Uterus (tissue), 4 donors: Measurements from ENCODE around the gene SLAMF6. TPM values are rescaled to one million over a fixed set of nuclear protein-coding genes. Genes with fewer than 3 reads are reported as not detected.
"Not testable (repeated sequence)": the region's sequence is repeated elsewhere in the genome, so short reads cannot be mapped to it uniquely, and the experiment has no call there.

Experiments used
- DNase-seq, 2 donors: peaks; one replicate each; pipeline ENCODE4 v3.0.0-alpha.2; 2019 to 2020
- H3K27ac ChIP-seq, 2 donors: fragments of 200-600 bp; sonication (generic); 1 replicate in 1 of 2; 2 replicates in 1 of 2; pipeline ENCODE4 v1.5.1; 2016 to 2018
- H3K27me3 ChIP-seq, 2 donors: fragments of 200-600 bp; sonication (generic); one replicate each; pipeline ENCODE4 v1.5.1; 2018 to 2019; ENCODE audit warnings: control low read depth in 1 of 2
- H3K36me3 ChIP-seq, 2 donors: fragments of 200-600 bp; sonication (generic); one replicate each; pipeline ENCODE4 v1.5.1; 2019; ENCODE audit warnings: control low read depth in 1 of 2
- H3K4me1 ChIP-seq, 2 donors: fragments of 200-600 bp; sonication (generic); one replicate each; pipeline ENCODE4 v1.5.1; 2018 to 2019; ENCODE audit warnings: control low read depth in 1 of 2
- H3K4me3 ChIP-seq, 2 donors: fragments of 200-600 bp; sonication (generic); 1 replicate in 1 of 2; 2 replicates in 1 of 2; pipeline ENCODE4 v1.5.1; 2018 to 2019; ENCODE audit warnings: mild to moderate bottlenecking in 1 of 2
- H3K9me3 ChIP-seq, 2 donors: fragments of 200-600 bp; sonication (generic); one replicate each; pipeline ENCODE4 v1.5.1; 2019; ENCODE audit warnings: control low read depth in 1 of 2
- CTCF ChIP-seq, 4 experiments: fragments of 200-600 bp in 2 of 4; fragments of 450-650 bp in 2 of 4; sonication (generic) in 2 of 4; IDR thresholded peaks; one replicate each; pipeline ENCODE4 v1.5.1; 2016 to 2019; ENCODE audit warnings: antibody characterized with exemption in 4 of 4, mild to moderate bottlenecking in 2 of 4, moderate library complexity in 1 of 4
- POLR2A ChIP-seq, 2 donors: fragments of 450-650 bp; IDR thresholded peaks; one replicate each; pipeline ENCODE4 v1.6.1; 2016; ENCODE audit warnings: antibody characterized with exemption in 2 of 2, mild to moderate bottlenecking in 1 of 2, moderate library complexity in 1 of 2
- intact Hi-C: fragments of 100-400 bp; cut with DNase I; formaldehyde crosslinking; loops from one replicate; pipeline ENCODE4 v1.15.1; 2023; ENCODE audit warnings: low total_unique reads
- total RNA-seq, 4 donors: library from RNA; depleted of rRNA in 3 of 4; stranded (reverse); fragments of >200 nt in 3 of 4; gene quantifications; one replicate each; pipeline versions ENCODE4 v1.1.0 to v1.2.4, GENCODE V29; 2014 to 2023
- donor health status: DM: yes; HTN: yes; CAD: no.

SLAMF6 gene
- total RNA-seq, 4 donors from 2014 or later = under 0.01 to 3.8 (median 0.65) TPM

- H3K27me3 ChIP-seq = no peaks in the 10 kb centered on the region
- TF ChIP-seq CTCF (IDR thresholded peaks at IDR 0.05) = no peak
- H3K27ac ChIP-seq = no peak overlapping the region
- intact Hi-C loops = no loop called here
- H3K9me3 ChIP-seq = no peaks in the 10 kb centered on the region
- DNase-seq = no peak
- H3K4me3 ChIP-seq = no peak overlapping the region
- no peaks in the 10 kb centered on the region for H3K4me1 ChIP-seq
- no peaks in the 10 kb centered on the region for H3K36me3 ChIP-seq
Observed at GRCh38 chr1:160538985-160539651, 16.1 kb upstream of the SLAMF6 start.

- Histone ChIP-seq H3K4me3 (no peak overlapping the region), H3K27me3 (no peaks in the 10 kb centered on the region), H3K4me1 (no peaks in the 10 kb centered on the region), H3K36me3 (no peaks in the 10 kb centered on the region), H3K27ac (no peak overlapping the region), H3K9me3 (peaks cover 0 to 3% of the 10 kb centered on the region in 2 donors)
- no peak for TF ChIP-seq POLR2A (IDR thresholded peaks at IDR 0.05)
- TF ChIP-seq CTCF (IDR thresholded peaks at IDR 0.05) = no peak
- intact Hi-C loops = no loop called here
- no peak for DNase-seq
Observed at GRCh38 chr1:160537714-160538665, 14.9 kb upstream of the SLAMF6 start.

GRCh38 chr1:160534823-160535605 is 12.0 kb upstream of the SLAMF6 start:
- DNase-seq = no peak
- TF ChIP-seq CTCF (IDR thresholded peaks at IDR 0.05) (no peak), POLR2A (IDR thresholded peaks at IDR 0.05) (no peak)
- Histone ChIP-seq H3K36me3 (no peaks in the 10 kb centered on the region), H3K27me3 (no peaks in the 10 kb centered on the region), H3K9me3 (peaks cover 0 to 3% of the 10 kb centered on the region in 2 donors), H3K4me3 (no peak overlapping the region), H3K27ac (no peak overlapping the region), H3K4me1 (no peaks in the 10 kb centered on the region)
- intact Hi-C loops = no loop called here

GRCh38 chr1:160532557-160532813 is 9.4 kb upstream of the SLAMF6 start:
- H3K4me1 ChIP-seq, H3K27ac ChIP-seq, intact Hi-C loops, H3K36me3 ChIP-seq, H3K9me3 ChIP-seq, H3K27me3 ChIP-seq, DNase-seq, H3K4me3 ChIP-seq: not testable (repeated sequence)

GRCh38 chr1:160531809-160532556 is 8.9 kb upstream of the SLAMF6 start:
- H3K4me3 ChIP-seq, DNase-seq, H3K4me1 ChIP-seq, H3K27me3 ChIP-seq, H3K36me3 ChIP-seq, intact Hi-C loops, H3K9me3 ChIP-seq, H3K27ac ChIP-seq: not testable (repeated sequence)

- H3K4me1 ChIP-seq, H3K27me3 ChIP-seq, intact Hi-C loops, DNase-seq, H3K4me3 ChIP-seq, H3K27ac ChIP-seq, H3K9me3 ChIP-seq, H3K36me3 ChIP-seq: not testable (repeated sequence)
Observed at GRCh38 chr1:160529401-160529952, 6.4 kb upstream of the SLAMF6 start.

GRCh38 chr1:160523789-160524188 is 734 bp upstream of the SLAMF6 start:
- H3K27ac ChIP-seq, H3K4me3 ChIP-seq, DNase-seq, H3K27me3 ChIP-seq, intact Hi-C loops, H3K9me3 ChIP-seq, H3K4me1 ChIP-seq, H3K36me3 ChIP-seq: not testable (repeated sequence)
